HCT116 (cell line): ENCODE data around the gene FIZ1.

Source experiments
- ATF3 ChIP-seq: IDR thresholded peaks from 2 replicates; pipeline ENCODE4 v1.6.1; 2012
- CEBPB ChIP-seq: IDR thresholded peaks from 2 replicates; pipeline ENCODE4 v1.6.1; 2012; ENCODE audit warnings: low read depth
- CTCF ChIP-seq, 3 experiments: fragments of 200-600 bp in 1 of 3; sonication (generic) in 1 of 3; IDR thresholded peaks in 2 of 3; conservative IDR thresholded peaks in 1 of 3; 2 replicates each; pipeline ENCODE4 v1.5.1; 2012 to 2017; ENCODE audit warnings: low read depth in 2 of 3, low read length in 2 of 3, antibody characterized with exemption in 1 of 3, borderline replicate concordance in 1 of 3, control low read depth in 1 of 3, mild to moderate bottlenecking in 1 of 3, mixed read lengths in 1 of 3, mixed run types in 1 of 3, moderate library complexity in 1 of 3; ENCODE audit not compliant: insufficient read depth in 1 of 3
- EZH2phosphoT487 ChIP-seq: fragments of 200-600 bp; IDR thresholded peaks from 2 replicates; pipeline ENCODE4 v1.6.1; 2018; ENCODE audit warnings: antibody characterized with exemption, borderline replicate concordance
- FOSL1 ChIP-seq: IDR thresholded peaks from 2 replicates; pipeline ENCODE4 v1.6.1; 2012; ENCODE audit warnings: low read depth
- MAX ChIP-seq: IDR thresholded peaks from 2 replicates; pipeline ENCODE4 v1.6.1; 2012
- POLR2AphosphoS5 ChIP-seq: IDR thresholded peaks from 2 replicates; pipeline ENCODE4 v1.6.1; 2011; ENCODE audit warnings: mild to moderate bottlenecking, low read depth, low read length, moderate library complexity
- YY1 ChIP-seq: IDR thresholded peaks from 2 replicates; pipeline ENCODE4 v1.6.1; 2011; ENCODE audit warnings: low read length, low read depth, moderate library complexity, mild to moderate bottlenecking; ENCODE audit not compliant: insufficient replicate concordance; ENCODE audit errors: extremely low read depth
- ZFX ChIP-seq: fragments of 450-650 bp; IDR thresholded peaks from 2 replicates; pipeline ENCODE4 v1.6.1; 2017

- TF ChIP-seq CTCF (IDR thresholded peaks at IDR 0.05 in 2 of 3, conservative IDR thresholded peaks at IDR 0.05 in 1 of 3; ENCODE audit: borderline replicate concordance in 1 of 3, insufficient read depth in 1 of 3, low read depth in 2 of 3, low read length in 2 of 3) (no peak), YY1 (no peak), EZH2phosphoT487 (no peak), ATF3 (no peak), FOSL1 (no peak), CEBPB (no peak), POLR2AphosphoS5 (no peak), MAX (no peak), ZFX (no peak)
Observed at GRCh38 chr19:55621205-55621672, 21.9 kb upstream of the FIZ1 start.
